Muscle layer of colon (tissue), 2 donors: ENCODE results near the gene TRAF6.
"Not testable (repeated sequence)": the region's sequence is repeated elsewhere in the genome, so short reads cannot be mapped to it uniquely, and the experiment has no call there.

Experiments
- H3K27ac ChIP-seq: one replicate; pipeline ENCODE4 v1.7.0; 2013; ENCODE audit warnings: low read depth, mild to moderate bottlenecking, low read length, moderate library complexity
- H3K27me3 ChIP-seq, 2 donors: one replicate each; pipeline ENCODE4 v1.7.0; 2013; ENCODE audit warnings: low read length in 2 of 2, mild to moderate bottlenecking in 2 of 2; ENCODE audit not compliant: insufficient read depth in 2 of 2, control insufficient read depth in 1 of 2
- H3K36me3 ChIP-seq: one replicate; pipeline ENCODE4 v1.7.0; 2013; ENCODE audit warnings: mild to moderate bottlenecking, low read length; ENCODE audit not compliant: insufficient read depth
- H3K4me1 ChIP-seq: one replicate; pipeline ENCODE4 v1.7.0; 2013; ENCODE audit warnings: mild to moderate bottlenecking, low read length; ENCODE audit not compliant: insufficient read depth
- H3K4me3 ChIP-seq, 2 donors: one replicate each; pipeline ENCODE4 v1.7.0; 2013; ENCODE audit warnings: low read length in 2 of 2, low read depth in 1 of 2, mild to moderate bottlenecking in 1 of 2, moderate library complexity in 1 of 2
- H3K9ac ChIP-seq: one replicate; pipeline ENCODE4 v1.7.0; 2013; ENCODE audit warnings: low read length
- H3K9me3 ChIP-seq: one replicate; pipeline ENCODE4 v1.7.0; 2013; ENCODE audit warnings: mild to moderate bottlenecking, low read length
- donor health status: abdominal sarcoma.
- donor health status: Adenocarcinoma of cecum.

TRAF6 gene

GRCh38 chr11:36490026-36490806 lies 19.9 kb downstream of the TRAF6 start:
- H3K9ac ChIP-seq = no peak overlapping the region

GRCh38 chr11:36488096-36488495 lies 22.0 kb downstream of the TRAF6 start:
- Histone ChIP-seq H3K4me3 (no peak overlapping the region), H3K27me3 (no peaks in the 10 kb centered on the region), H3K9me3 (no peaks in the 10 kb centered on the region), H3K9ac (no peak overlapping the region), H3K27ac (no peak overlapping the region), H3K36me3 (peaks cover 50% of the 10 kb centered on the region), H3K4me1 (no peaks in the 10 kb centered on the region)

More at GRCh38 chr11:36490026-36490806, 19.9 kb downstream of the TRAF6 start:
- Histone ChIP-seq H3K27me3 (no peaks in the 10 kb centered on the region), H3K4me1 (no peaks in the 10 kb centered on the region), H3K27ac (no peak overlapping the region), H3K9me3 (no peaks in the 10 kb centered on the region), H3K4me3 (no peak overlapping the region), H3K36me3 (peaks cover 47% of the 10 kb centered on the region)

GRCh38 chr11:36487619-36488018 lies 22.5 kb downstream of the TRAF6 start:
- Histone ChIP-seq H3K27me3 (no peaks in the 10 kb centered on the region), H3K9me3 (no peaks in the 10 kb centered on the region), H3K36me3 (peaks cover 50% of the 10 kb centered on the region), H3K27ac (no peak overlapping the region), H3K4me1 (no peaks in the 10 kb centered on the region), H3K4me3 (no peak overlapping the region), H3K9ac (no peak overlapping the region)

GRCh38 chr11:36485298-36486002 lies 24.6 kb downstream of the TRAF6 start:
- no peaks in the 10 kb centered on the region for H3K4me1 ChIP-seq
- H3K4me3 ChIP-seq = no peak overlapping the region
- H3K9ac ChIP-seq = no peak overlapping the region
- no peaks in the 10 kb centered on the region for H3K27me3 ChIP-seq
- peaks cover 34% of the 10 kb centered on the region for H3K36me3 ChIP-seq
- no peaks in the 10 kb centered on the region for H3K9me3 ChIP-seq
- H3K27ac ChIP-seq = no peak overlapping the region

GRCh38 chr11:36483042-36483441 lies 27.0 kb downstream of the TRAF6 start:
- not testable (repeated sequence) for H3K27ac ChIP-seq, H3K9me3 ChIP-seq, H3K4me1 ChIP-seq, H3K9ac ChIP-seq, H3K4me3 ChIP-seq, H3K27me3 ChIP-seq
- H3K36me3 ChIP-seq = peaks cover 16% of the 10 kb centered on the region

GRCh38 chr11:36480833-36481232 lies 29.2 kb downstream of the TRAF6 start:
- Histone ChIP-seq H3K4me3 (no peak overlapping the region), H3K27ac (no peak overlapping the region), H3K27me3 (no peaks in the 10 kb centered on the region), H3K4me1 (no peaks in the 10 kb centered on the region), H3K36me3 (peaks cover 15% of the 10 kb centered on the region), H3K9ac (no peak overlapping the region), H3K9me3 (no peaks in the 10 kb centered on the region)

GRCh38 chr11:36478700-36479329 lies 31.3 kb downstream of the TRAF6 start:
- Histone ChIP-seq H3K4me1 (no peaks in the 10 kb centered on the region), H3K9me3 (no peaks in the 10 kb centered on the region), H3K36me3 (no peaks in the 10 kb centered on the region), H3K9ac (no peak overlapping the region), H3K27me3 (no peaks in the 10 kb centered on the region), H3K27ac (no peak overlapping the region), H3K4me3 (no peak overlapping the region)

GRCh38 chr11:36475192-36475591 lies 34.9 kb downstream of the TRAF6 start:
- Histone ChIP-seq H3K36me3 (no peaks in the 10 kb centered on the region), H3K27me3 (no peaks in the 10 kb centered on the region), H3K27ac (no peak overlapping the region), H3K4me1 (no peaks in the 10 kb centered on the region), H3K9ac (no peak overlapping the region), H3K9me3 (no peaks in the 10 kb centered on the region), H3K4me3 (no peak overlapping the region)

- Histone ChIP-seq H3K4me1 (no peaks in the 10 kb centered on the region), H3K4me3 (no peak overlapping the region), H3K27me3 (no peaks in the 10 kb centered on the region), H3K9me3 (no peaks in the 10 kb centered on the region), H3K36me3 (no peaks in the 10 kb centered on the region), H3K9ac (no peak overlapping the region), H3K27ac (no peak overlapping the region)
Observed at GRCh38 chr11:36471577-36471976, 38.5 kb downstream of the TRAF6 start.

- no peak overlapping the region for H3K27ac ChIP-seq
- no peak overlapping the region for H3K9ac ChIP-seq
- H3K4me1 ChIP-seq = no peaks in the 10 kb centered on the region
Observed at GRCh38 chr11:36469881-36470802, 39.9 kb downstream of the TRAF6 start.

GRCh38 chr11:36469063-36469462 lies 41.0 kb downstream of the TRAF6 start:
- no peak overlapping the region for H3K9ac ChIP-seq
- H3K27ac ChIP-seq = no peak overlapping the region
- no peaks in the 10 kb centered on the region for H3K4me1 ChIP-seq
- H3K9me3 ChIP-seq = no peaks in the 10 kb centered on the region
- no peak overlapping the region for H3K4me3 ChIP-seq
- no peaks in the 10 kb centered on the region for H3K27me3 ChIP-seq
- H3K36me3 ChIP-seq = no peaks in the 10 kb centered on the region

More at GRCh38 chr11:36469881-36470802, 39.9 kb downstream of the TRAF6 start:
- Histone ChIP-seq H3K36me3 (no peaks in the 10 kb centered on the region), H3K27me3 (no peaks in the 10 kb centered on the region), H3K4me3 (no peak overlapping the region), H3K9me3 (no peaks in the 10 kb centered on the region)
